ENCODE data around the gene ZNF267.
"Not testable (repeated sequence)": the region's sequence is repeated elsewhere in the genome, so short reads cannot be mapped to it uniquely, and the experiment has no call there.

The ZNF267 gene

GRCh38 chr16:31879937-31880321, 6.3 kb downstream of the ZNF267 start:
- DNase-seq: no peak

DNA sequence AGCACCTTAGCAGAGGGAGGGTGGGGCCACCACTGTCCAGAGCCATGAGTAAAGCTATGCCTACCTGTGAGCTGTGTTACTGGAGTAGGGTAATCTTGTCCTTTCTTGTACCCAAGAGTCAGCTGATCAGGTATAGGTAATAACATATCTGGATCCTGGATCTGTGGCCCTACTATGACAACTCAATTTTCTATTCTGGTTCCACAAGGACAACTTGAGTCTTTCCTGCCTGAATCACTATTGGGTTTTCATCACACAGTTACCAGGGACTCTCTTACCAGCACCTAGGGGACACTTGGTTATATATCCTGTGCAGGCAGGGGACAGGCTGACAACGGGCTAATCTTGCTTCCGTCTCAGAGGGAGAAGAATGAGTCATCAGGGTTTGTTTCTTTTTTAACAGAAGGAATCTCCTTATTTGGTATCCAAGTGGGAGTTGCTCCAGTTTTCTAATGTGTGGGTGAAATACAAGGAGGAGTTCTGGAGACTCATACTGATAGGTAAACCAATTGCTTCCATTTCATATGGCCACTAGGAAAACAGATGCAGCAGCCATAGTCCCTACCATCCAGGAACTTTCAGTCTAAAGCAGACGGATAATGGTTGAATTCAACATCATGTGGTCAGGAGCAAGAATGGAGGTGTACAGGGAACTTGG, 6.8 kb downstream of the ZNF267 start:
- DNase-seq: no peak

DNA sequence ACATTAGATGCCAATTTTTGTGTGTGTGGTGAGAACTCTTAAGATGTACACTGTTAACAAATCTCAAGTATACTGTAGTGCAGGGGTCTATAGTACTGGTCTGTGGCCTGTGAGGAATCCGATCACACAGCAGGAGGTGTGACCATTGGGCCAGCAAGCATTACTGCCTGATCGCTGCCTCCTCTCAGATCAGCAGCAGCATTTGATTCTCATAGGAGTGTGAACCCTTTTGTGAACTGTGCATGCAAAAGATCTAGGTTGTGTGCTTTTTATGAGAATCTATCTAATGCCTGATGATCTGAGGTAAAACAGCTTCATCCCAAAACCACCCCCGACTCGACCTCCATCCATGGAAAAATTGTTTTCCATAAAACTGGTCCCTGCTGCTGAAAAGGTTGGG, 12.6 kb downstream of the ZNF267 start:
- no peak for DNase-seq

GRCh38 chr16:31888735-31889134, 15.1 kb downstream of the ZNF267 start:
- DNase-seq: no peak

- DNase-seq: not testable (repeated sequence)
Measured at GRCh38 chr16:31892111-31892510, 18.5 kb downstream of the ZNF267 start.

GRCh38 chr16:31893824-31894223, 20.2 kb downstream of the ZNF267 start:
- no peak for DNase-seq

GRCh38 chr16:31897283-31897682, 23.7 kb downstream of the ZNF267 start:
- DNase-seq: no peak

- DNase-seq: no peak
Measured at GRCh38 chr16:31899505-31899904, 25.9 kb downstream of the ZNF267 start.

DNA sequence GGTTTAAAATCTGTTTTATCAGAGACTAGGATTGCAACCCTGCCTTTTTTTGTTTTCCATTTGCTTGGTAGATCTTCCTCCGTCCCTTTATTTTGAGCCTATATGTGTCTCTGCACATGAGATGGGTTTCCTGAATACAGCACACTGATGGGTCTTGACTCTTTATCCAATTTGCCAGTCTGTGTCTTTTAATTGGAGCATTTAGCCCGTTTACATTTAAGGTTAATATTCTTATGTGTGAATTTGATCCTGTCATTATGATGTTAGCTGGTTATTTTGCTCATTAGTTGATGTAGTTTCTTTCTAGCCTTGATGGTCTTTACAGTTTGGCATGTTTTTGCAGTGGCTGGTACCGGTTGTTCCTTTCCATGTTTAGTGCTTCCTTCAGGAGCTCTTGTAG, 31.0 kb downstream of the ZNF267 start:
- DNase-seq: not testable (repeated sequence)

- DNase-seq: no peak
Measured at GRCh38 chr16:31913668-31914067, 40.1 kb downstream of the ZNF267 start.

DNA sequence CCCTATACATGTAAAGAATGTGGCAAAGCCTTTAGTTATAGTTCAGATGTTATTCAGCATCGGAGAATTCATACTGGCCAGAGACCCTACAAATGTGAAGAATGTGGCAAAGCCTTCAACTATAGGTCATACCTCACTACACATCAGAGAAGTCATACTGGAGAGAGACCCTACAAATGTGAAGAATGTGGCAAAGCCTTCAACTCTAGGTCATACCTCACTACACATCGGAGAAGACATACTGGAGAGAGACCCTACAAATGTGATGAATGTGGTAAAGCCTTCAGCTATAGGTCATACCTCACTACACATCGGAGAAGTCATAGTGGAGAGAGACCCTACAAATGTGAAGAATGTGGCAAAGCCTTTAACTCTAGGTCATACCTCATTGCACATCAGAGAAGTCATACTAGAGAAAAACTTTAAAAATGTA, 42.5 kb downstream of the ZNF267 start:
- DNase-seq: no peak

DNA sequence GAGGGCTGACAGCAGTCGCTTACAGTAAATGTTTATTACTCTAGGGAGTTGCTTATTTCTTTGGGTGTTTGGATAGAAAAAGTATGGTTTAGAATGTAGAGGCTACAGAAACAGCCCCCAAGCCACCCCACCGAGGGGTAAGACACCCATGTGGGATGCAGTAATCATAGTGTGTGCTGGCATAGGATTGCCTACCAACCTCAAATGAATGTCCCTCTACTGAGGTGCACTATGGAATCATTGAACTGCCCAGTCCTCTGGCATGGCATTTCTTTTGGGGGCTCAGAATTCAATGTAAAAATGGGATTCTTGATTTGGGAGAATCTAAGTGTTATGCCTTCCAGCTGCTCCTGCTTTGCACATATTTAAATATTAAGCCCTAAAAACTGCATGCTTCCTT, 46.8 kb downstream of the ZNF267 start:
- no peak for DNase-seq

DNA sequence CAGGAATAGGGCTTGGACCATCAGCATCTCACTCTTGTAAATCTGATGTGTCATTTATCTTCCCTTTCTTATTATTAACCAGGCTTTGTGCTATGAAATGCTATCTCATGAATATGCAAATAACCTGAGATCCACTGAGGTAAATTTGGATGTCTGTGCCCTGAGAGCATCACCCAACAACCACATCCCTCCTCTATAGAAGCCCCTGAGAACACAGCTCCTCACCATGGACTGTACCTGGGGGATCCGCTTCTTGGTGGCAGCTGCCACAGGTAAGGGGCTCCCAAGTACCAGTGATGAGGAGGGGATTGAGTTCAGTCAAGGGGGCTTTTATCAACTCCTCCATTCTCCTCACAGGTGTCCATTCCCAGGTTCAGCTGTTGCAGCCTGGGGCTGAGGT, 78.2 kb downstream of the ZNF267 start:
- DNase-seq: not testable (repeated sequence)

DNA sequence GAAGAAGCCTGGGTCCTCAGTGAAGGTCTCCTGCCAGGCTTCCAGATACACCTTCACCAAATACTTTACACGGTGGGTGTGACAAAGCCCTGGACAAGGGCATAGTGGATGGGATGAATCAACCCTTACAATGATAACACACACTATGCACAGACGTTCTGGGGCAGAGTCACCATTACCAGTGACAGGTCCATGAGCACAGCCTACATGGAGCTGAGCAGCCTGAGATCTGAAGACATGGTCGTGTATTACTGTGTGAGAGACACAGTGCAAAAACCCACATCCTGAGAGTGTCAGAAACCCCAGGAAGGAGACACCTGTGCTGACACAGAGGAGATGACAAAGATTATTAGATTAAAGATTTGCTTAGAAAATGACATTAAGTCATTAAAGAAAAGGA, 78.6 kb downstream of the ZNF267 start:
- not testable (repeated sequence) for DNase-seq

DNA sequence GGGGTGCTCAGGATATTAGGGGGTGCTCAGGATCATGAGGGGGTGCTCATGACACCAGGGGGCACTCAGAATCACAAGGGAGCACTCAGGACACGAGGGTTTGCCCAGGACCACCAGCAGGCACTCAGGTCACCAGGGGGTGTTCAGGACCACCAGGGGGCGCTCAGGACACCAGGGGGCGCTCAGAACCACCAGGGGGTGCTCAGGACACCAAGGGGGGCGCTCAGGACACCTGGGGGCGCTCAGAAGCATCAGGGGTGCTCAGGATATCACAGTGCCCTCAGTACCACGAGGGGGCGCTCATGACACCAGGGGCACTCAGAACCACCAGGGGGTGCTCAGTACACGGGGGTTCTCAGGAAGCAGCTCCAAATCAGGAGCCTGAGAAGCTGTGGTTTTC, 82.6 kb downstream of the ZNF267 start:
- DNase-seq: not testable (repeated sequence)

DNA sequence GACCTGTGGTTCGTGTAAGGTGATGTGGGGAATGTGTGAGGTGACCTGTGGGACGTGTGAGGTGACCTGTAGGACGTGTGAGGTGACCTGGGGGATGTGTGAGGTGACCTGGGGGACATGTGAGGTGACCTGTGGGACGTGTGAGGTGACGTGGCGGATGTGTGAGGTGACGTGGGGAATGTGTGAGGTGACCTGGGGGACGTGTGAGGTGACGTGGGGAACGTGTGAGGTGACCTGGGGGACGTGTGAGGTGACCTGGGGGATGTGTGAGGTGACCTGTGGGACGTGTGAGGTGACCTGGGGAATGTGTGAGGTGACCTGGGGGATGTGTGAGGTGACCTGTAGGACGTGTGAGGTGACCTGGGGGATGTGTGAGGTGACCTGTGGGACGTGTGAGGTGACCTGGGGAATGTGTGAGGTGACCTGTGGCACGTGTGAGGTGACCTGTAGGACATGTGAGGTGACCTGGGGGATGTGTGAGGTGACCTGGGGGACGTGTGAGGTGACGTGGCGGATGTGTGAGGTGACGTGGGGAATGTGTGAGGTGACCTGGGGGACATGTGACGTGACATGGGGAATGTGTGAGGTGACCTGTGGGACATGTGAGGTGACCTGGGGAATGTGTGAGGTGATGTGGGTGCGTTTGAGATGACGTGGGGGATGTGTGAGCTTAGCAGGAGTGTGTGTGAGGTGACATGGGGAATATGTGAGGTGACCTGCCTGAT, 86.7 kb downstream of the ZNF267 start:
- DNase-seq: not testable (repeated sequence)
